ENCODE results near the gene ZNF835.

DNA sequence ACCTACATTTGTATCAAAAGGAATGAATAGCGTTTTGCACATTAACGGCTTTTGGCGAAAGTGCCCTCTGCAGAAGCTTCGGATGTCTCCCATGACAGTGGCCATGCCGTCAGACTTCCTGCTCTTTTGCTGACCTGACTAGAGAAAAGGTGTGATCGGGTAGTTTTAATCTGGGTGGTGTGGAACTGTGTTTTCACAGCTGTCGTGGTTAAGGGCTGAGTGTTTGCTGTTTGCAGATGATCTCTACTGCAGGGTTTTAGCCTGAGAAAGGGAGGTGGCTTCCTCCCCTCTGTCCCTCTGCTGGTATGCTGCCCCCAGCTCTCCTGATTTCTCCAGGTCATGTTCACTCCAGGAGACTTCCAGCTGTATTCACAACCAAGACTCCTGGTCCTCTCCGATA lies 54.0 kb downstream of the ZNF835 start:
- TF ChIP-seq ZNF274 (IDR thresholded peaks at IDR 0.05; ENCODE audit: low read depth, low read length) (no peak), SUZ12 (IDR thresholded peaks at IDR 0.05; ENCODE audit: extremely low read depth, insufficient read depth, insufficient read length) (no peak)
